ENCODE measurements around the gene DGCR2.
"Not testable (repeated sequence)": the region's sequence is repeated elsewhere in the genome, so short reads cannot be mapped to it uniquely, and the experiment has no call there.

Gene DGCR2

GRCh38 chr22:19106886-19107729, 15.1 kb downstream of the DGCR2 start:
- no peak for DNase-seq

DNA sequence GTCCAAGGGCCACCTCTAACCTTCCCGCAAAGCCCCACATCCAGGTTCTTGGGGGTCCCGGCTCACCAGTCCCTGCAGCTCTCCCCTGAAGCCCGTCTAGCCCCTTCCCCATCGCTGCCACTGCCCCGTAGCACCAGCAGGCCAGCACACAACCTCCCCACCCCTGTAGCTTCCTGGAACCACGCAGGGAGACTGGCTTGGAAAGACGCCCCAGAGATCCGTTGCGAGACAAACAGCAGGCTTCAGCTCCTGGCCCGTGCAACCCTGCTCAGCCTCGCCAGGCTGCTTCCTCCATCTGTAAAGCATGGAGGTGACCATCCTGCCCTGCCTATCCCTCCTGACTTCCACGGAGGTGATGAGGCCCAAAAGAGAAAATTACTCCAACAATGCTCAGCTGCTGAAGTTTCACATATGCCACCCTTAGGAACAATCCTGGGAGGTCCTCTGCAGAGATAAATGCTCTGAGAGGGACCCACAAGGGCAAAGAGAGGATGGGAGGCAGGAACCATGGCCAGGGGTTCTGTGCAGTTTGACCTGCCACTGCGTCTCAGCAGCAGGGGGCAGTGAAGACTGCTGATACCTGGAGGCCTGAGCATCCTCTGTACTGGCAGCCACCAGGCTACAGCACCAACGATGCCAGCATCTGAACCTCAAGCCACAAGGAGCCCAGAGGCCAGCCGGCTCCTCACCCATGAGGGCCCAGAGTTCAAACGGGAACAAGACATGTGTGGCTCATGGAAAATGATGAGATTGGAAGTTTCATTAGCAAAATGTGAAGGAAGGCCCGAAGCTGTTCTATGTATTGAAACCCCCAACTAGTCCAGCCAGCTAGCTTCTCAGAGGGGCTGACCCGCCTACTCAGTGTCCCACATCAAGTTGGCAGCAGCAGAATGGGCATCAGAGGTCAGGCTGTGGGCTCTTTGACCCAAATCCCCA, 16.1 kb downstream of the DGCR2 start:
- peak in 4 of 5 donors; percentile 26 to 48 (median 42) for DNase-seq

GRCh38 chr22:19105456-19105855, 16.8 kb downstream of the DGCR2 start:
- no peak for DNase-seq

- DNase-seq = no peak
These were observed 18.1 kb downstream of the DGCR2 start for GRCh38 chr22:19103880-19104821.

DNA sequence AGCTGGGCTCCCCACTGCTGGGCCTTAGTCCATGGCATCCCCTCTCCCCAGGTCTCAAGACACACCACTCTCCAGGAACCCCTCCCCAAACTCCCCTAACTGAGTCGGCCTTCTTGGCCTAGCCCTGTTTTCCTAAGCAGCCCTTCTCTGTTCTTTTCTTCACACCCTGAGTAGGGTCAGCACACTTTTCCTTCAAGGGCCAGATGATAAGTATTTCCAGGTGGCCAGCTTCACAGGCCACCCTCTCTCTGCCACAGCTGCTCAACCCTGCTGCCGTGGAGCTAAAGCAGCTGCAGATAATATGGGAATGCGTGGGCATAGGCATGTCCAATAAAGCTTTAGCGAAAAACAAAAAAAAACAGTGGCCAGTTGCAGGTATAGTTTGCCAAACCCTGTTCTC, 24.1 kb downstream of the DGCR2 start:
- DNase-seq = no peak

- DNase-seq = no peak
These were observed 24.7 kb downstream of the DGCR2 start for GRCh38 chr22:19097518-19097917.

DNA sequence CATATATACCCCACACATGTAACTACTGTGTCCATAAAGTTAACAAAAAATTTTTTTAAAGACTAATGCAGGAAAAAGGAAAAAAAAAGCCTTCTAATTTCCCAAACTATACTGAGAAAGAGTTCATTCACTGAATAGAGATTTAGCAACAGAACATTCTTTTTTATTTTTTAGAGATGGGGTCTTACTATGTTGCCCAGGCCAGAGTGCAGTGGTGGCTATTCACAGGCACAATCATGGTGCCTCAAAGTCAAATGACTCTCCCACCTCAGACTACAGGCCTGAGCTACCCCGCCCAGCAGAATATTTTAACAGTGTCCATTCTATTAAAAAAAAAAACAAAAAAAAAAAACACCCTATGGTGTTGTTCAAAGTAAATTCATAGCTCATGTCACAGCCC, 25.7 kb downstream of the DGCR2 start:
- DNase-seq = no peak

GRCh38 chr22:19094393-19094997, 27.7 kb downstream of the DGCR2 start:
- no peak for DNase-seq

- no peak for DNase-seq
These were observed 29.5 kb downstream of the DGCR2 start for GRCh38 chr22:19092725-19093124.

DNA sequence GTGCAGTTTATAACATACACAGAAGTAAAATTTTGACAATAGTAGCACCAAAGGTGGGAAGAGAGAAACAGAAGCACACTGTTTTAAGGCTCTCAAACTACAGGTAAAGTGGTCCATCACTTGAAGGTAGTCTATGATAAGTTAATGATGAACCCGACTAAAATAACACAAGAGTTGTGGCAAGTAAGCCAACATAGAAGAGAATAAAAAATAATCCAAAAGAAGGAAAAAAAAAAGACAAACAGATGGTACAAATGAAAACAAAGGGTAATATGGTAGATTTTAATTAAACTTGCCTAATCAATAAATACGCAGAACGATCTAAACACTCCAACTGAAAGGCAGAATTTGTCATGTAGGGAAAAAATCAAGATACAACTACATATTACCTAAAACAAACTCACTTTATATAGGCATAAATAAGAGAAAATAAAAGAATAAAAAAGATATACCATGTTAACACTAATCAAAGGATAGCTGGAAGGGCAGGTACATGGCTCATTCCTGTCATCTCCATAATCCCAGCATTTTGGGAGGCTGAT, 31.6 kb downstream of the DGCR2 start:
- DNase-seq = no peak

DNA sequence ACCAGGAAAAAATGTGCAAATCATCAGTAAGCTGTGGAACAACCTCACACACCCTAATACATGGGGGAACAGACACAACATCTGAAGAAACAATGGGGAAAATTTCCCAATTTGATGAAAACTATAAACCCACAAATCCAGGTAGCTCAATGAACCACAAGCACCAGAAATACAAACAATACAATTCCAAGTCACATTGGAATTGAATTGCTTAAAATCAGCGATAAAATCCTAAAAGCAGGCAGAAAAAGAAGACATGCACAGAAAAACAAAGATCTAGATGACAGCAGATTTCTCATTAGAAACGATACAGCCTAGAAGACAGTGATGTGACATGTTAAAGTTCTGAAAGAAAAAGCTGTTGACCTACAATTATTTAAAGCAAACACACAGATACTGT, 32.0 kb downstream of the DGCR2 start:
- no peak for DNase-seq

DNA sequence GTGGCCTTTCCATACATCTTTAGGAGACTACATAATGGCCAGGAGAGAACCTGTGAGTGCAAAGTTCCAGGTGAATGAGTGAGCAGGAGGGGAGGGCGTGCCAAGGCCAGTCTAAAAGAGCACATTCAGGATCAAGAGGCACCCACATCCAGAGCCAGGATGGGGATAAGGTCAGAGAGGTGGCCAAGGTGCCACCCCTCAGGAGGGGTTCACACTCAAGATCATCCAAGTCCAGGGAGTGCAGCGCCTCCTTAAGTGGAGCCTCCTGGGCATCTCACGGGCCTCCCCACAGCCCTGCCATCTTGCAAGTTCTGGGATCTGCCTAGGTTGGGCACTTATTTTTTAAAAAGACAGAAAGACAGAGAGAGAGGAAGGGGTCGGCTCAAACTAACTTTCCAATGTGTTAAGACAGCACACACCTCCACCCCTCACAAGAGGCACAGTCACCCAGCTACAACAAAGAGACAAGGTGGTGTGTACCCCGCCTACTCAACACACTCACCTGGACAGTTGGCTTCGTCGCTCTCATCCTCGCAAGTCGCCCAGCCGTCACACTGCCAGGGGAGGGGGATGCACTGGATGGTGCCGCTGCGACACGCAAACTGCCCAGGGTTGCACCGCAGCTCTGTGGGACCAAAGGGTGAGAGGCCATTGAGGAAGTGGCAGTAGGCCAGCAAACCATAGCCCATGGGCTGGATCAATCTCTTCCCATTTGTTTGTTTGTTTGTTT, 33.2 kb downstream of the DGCR2 start:
- DNase-seq = no peak

DNA sequence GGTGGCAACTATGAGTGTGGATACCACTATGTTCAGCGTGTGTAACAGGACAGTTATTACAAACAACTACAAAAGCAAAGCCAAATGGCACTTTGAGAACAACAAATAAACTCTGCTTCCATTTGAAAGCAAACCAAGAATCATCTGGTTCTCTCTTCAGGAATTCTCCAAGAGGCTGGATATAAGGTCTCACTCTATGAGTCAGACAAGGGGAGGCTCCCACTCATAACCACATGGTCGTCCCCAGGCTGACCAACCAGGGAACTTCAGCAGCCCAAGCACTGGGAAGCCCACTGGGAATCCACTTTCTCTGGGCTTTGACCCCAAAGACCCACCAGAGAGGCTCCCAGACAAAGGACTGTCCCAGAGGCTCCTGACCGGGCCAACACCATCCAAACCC, 35.3 kb downstream of the DGCR2 start:
- DNase-seq = no peak

GRCh38 chr22:19086417-19086816, 35.8 kb downstream of the DGCR2 start:
- no peak for DNase-seq

DNA sequence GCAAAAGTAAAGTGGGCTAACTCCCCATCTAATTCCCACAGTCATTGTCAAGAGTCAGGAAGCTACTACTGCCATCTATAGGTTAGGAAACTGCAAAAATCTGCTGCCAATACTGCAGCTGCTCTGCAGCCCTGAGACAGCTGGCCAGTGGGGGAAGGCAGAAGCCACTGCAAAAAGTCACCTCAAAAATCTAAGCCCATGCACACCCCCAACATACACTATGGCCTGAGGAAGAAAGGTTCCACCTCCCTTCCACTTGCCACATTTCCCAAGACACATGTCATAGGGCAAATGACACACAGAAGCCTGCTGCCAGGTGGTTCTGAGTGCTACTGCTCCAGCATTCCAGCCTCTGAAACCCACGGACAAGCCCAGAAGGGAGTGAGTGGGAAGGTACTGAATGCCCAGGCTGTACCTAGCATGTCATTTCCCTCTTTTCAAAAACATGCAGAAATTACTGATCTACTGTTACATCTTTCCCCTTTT, 36.9 kb downstream of the DGCR2 start:
- no peak for DNase-seq

DNA sequence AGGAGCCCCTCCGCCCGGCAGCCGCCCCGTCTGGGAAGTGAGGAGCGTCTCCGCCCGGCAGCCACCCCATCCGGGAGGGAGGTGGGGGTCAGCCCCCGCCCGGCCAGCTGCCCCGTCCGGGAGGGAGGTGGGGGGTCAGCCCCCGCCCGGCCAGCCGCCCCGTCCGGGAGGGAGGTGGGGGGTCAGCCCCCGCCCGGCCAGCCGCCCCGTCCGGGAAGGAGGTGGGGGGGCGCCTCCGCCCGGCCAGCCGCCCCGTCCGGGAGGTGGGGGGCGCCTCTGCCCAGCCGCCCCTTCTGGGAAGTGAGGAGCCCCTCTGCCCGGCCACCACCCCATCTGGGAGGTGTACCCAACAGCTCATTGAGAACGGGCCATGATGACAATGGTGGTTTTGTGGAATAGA, 37.6 kb downstream of the DGCR2 start:
- not testable (repeated sequence) for DNase-seq

GRCh38 chr22:19084126-19084525, 38.1 kb downstream of the DGCR2 start:
- not testable (repeated sequence) for DNase-seq

- DNase-seq = no peak
These were observed 39.4 kb downstream of the DGCR2 start for GRCh38 chr22:19082793-19083192.

GRCh38 chr22:19082101-19082500, 40.1 kb downstream of the DGCR2 start:
- DNase-seq = no peak

DNA sequence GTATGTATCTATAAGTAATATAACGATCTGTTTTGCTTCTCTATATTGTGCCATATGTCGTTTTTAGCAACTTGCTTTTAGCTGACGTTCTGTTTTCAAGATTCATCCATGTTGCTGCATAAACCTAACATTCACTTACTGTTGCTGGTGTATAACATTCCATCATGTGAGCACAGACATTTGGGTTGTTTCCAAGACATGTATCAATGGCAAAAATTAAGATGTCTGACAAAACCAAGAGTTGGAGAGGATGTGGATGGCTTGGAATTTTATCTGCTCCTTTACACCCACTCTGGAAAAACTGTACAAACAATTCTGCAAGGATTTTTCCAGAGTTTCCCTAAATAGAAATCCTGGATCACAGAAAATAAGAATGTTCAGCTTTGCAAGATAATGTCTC, 40.9 kb downstream of the DGCR2 start:
- no peak for DNase-seq

- no peak for DNase-seq
These were observed 41.4 kb downstream of the DGCR2 start for GRCh38 chr22:19080853-19081252.
